HepG2 (cell line): Measurements from ENCODE around the gene TARDBP. TPM values are rescaled to one million over a fixed set of nuclear protein-coding genes. Genes with fewer than 3 reads are reported as not detected.
A peak's percentile ranks its signal among the peaks of the same experiment; 100 is the strongest.

Experiments used
- BRCA1 ChIP-seq: sonication (generic); formaldehyde crosslinking; IDR thresholded peaks from 2 replicates; pipeline ENCODE4 v1.4.0; 2020; ENCODE audit warnings: missing genetic modification reagents
- ERF ChIP-seq: IDR thresholded peaks from 2 replicates; pipeline ENCODE4 v1.6.1; 2018; ENCODE audit warnings: missing biosample characterization, missing genetic modification reagents
- IRX3 ChIP-seq: sonication (generic); formaldehyde crosslinking; IDR thresholded peaks from 2 replicates; pipeline ENCODE4 v1.8.1; 2023; ENCODE audit warnings: mild to moderate bottlenecking, low read depth, missing genetic modification reagents, borderline replicate concordance
- KLF6 ChIP-seq: IDR thresholded peaks from 2 replicates; pipeline ENCODE4 v1.8.0; 2016; ENCODE audit warnings: missing biosample characterization, missing genetic modification reagents
- NAIF1 ChIP-seq: sonication (generic); formaldehyde crosslinking; IDR thresholded peaks from 2 replicates; pipeline ENCODE4 v1.5.0; 2020; ENCODE audit warnings: mild to moderate bottlenecking, missing genetic modification reagents, borderline replicate concordance
- PHF8 ChIP-seq: sonication (generic); formaldehyde crosslinking; IDR thresholded peaks from 2 replicates; pipeline ENCODE4 v1.5.0; 2020; ENCODE audit warnings: missing genetic modification reagents
- RBM39 ChIP-seq: fragments of 200-400 bp; formaldehyde crosslinking; IDR thresholded peaks from one replicate; pipeline ENCODE4 v1.6.1; 2018; ENCODE audit warnings: antibody characterized with exemption, mild to moderate bottlenecking, low read depth, low read length; ENCODE audit not compliant: poor library complexity, severe bottlenecking
- STAG1 ChIP-seq: sonication (generic); formaldehyde crosslinking; IDR thresholded peaks from 2 replicates; pipeline ENCODE4 v1.4.0; 2020; ENCODE audit warnings: missing genetic modification reagents
- ZBTB40 ChIP-seq, 2 experiments: fragments of 450-650 bp in 1 of 2; sonication (generic) in 1 of 2; formaldehyde crosslinking in 1 of 2; IDR thresholded peaks; 2 replicates each; pipeline versions ENCODE4 v1.6.1 to v1.8.0; 2016 to 2022; ENCODE audit warnings: antibody characterized with exemption in 1 of 2, mild to moderate bottlenecking in 1 of 2, missing genetic modification reagents in 1 of 2
- ZNF143 ChIP-seq: sonication (generic); formaldehyde crosslinking; IDR thresholded peaks from 2 replicates; pipeline ENCODE4 v1.4.0; 2020; ENCODE audit warnings: missing genetic modification reagents
- ZNF230 ChIP-seq: sonication (generic); formaldehyde crosslinking; IDR thresholded peaks from 2 replicates; pipeline ENCODE4 v1.4.0; 2020; ENCODE audit warnings: mild to moderate bottlenecking, missing genetic modification reagents
- ZNF552 ChIP-seq: sonication (generic); formaldehyde crosslinking; IDR thresholded peaks from 2 replicates; pipeline ENCODE4 v1.9.0; 2022; ENCODE audit warnings: missing genetic modification reagents, mild to moderate bottlenecking, borderline replicate concordance
- ZNF775 ChIP-seq: sonication (generic); formaldehyde crosslinking; IDR thresholded peaks from 2 replicates; pipeline ENCODE4 v1.4.0; 2020; ENCODE audit warnings: missing genetic modification reagents, mild to moderate bottlenecking, moderate library complexity, borderline replicate concordance
- ZNF776 ChIP-seq: sonication (generic); formaldehyde crosslinking; IDR thresholded peaks from 2 replicates; pipeline ENCODE4 v1.4.0; 2020; ENCODE audit warnings: mild to moderate bottlenecking, missing genetic modification reagents
- polyA plus RNA-seq, 8 experiments: library from polyadenylated mRNA; depleted of rRNA in 3 of 8; stranded (reverse) in 7 of 8; unstranded in 1 of 8; fragments of >200 nt; fragmentation: Illumina TruSeq in 4 of 8; extraction: Trizol in 4 of 8; gene quantifications; 2 replicates each; pipeline versions ENCODE4 v1.2.1 to v1.2.3, GENCODE V29; 2011 to 2016; ENCODE audit warnings: low read depth in 4 of 8, missing spikeins in 1 of 8, mixed read lengths in 1 of 8; ENCODE audit not compliant: insufficient read depth in 1 of 8
- total RNA-seq, 5 experiments: library from RNA; depleted of rRNA; stranded (reverse); fragments of >200 nt; fragmentation: Illumina TruSeq; extraction: Trizol; gene quantifications; 2 replicates each; pipeline ENCODE4 v1.2.3, GENCODE V29; 2016; ENCODE audit warnings: low read depth in 1 of 5
- TF ChIP-seq, protein P1 (sequence below): sonication (generic); formaldehyde crosslinking; IDR thresholded peaks from 2 replicates; pipeline ENCODE4 v1.4.0; 2020; ENCODE audit warnings: missing genetic modification reagents
- TF ChIP-seq, protein P2 (sequence below): sonication (generic); formaldehyde crosslinking; conservative IDR thresholded peaks from 2 replicates; pipeline ENCODE4 v1.4.0; 2020; ENCODE audit warnings: missing genetic modification reagents

The TARDBP gene
- total and polyA plus RNA-seq, 2 of the 13 experiments (the other 11 are each of a cell fraction or from before 2014, with no cell fraction given) = 62.4 to 93.0 TPM

DNA sequence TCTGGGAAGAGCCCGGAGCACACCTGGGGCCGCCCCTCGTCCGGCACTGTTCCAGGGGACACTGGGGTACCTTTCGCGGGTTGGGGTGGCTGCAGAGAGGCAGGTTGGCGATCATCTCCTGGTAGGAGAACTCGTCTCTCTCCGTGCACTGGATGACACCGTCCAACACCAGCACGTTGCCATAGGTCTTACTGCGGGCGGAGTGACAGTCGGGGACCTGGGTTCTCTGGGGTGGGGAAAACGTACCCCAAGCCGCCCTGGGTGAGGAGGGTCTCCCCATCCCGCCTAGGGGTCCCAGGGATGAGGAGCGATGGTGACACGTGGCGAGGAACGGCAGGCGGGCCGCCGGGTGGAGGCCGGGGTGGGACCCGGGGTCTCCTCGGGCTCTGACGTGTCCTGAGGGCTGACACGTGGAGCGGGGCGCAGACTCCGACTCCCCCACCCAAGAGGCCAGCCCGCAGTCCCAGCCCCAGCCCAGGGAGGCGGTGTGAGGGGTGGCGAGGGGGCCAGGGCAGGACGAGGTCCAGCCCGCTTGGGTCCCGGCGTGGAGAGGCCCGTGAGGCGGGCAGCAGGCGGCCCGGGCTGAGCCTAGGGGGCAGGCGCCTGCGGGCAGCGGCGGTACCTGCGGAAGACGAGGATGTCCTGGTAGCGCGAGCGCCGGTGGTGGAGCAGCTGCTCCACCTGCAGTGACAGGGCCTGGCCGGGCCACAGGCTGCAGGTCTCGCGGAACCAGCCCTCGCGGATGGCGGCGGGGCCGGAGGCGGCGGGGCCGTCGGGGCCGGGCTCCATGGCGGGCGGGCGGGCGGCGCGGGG is 46.9 kb downstream of the TARDBP start (continued):
- TF ChIP-seq, protein P1, sequence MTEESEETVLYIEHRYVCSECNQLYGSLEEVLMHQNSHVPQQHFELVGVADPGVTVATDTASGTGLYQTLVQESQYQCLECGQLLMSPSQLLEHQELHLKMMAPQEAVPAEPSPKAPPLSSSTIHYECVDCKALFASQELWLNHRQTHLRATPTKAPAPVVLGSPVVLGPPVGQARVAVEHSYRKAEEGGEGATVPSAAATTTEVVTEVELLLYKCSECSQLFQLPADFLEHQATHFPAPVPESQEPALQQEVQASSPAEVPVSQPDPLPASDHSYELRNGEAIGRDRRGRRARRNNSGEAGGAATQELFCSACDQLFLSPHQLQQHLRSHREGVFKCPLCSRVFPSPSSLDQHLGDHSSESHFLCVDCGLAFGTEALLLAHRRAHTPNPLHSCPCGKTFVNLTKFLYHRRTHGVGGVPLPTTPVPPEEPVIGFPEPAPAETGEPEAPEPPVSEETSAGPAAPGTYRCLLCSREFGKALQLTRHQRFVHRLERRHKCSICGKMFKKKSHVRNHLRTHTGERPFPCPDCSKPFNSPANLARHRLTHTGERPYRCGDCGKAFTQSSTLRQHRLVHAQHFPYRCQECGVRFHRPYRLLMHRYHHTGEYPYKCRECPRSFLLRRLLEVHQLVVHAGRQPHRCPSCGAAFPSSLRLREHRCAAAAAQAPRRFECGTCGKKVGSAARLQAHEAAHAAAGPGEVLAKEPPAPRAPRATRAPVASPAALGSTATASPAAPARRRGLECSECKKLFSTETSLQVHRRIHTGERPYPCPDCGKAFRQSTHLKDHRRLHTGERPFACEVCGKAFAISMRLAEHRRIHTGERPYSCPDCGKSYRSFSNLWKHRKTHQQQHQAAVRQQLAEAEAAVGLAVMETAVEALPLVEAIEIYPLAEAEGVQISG = no peak; the same call in none of the 2 replicates
- TF ChIP-seq ZNF552 (CRISPR knock-in tag) (no peak), ZNF776 (no peak), ZNF230 (CRISPR knock-in tag) (no peak), BRCA1 (CRISPR knock-in tag) (no peak), STAG1 (CRISPR knock-in tag) (no peak), NAIF1 (CRISPR knock-in tag) (no peak), KLF6 (peak; percentile 55; the same call in 1 of the 2 replicates), ZNF143 (CRISPR knock-in tag) (peak; percentile 22; the same call in 1 of the 2 replicates), ZNF775 (CRISPR knock-in tag) (no peak), ZBTB40 (IDR thresholded peaks at IDR 0.05) (no peak), ZBTB40 (CRISPR knock-in tag; IDR thresholded peaks at IDR 0.05) (no peak), ERF (no peak), RBM39 (no peak), IRX3 (CRISPR knock-in tag) (no peak), PHF8 (CRISPR knock-in tag) (peak; percentile 18; the same call in 1 of the 2 replicates)
- TF ChIP-seq, protein P2, sequence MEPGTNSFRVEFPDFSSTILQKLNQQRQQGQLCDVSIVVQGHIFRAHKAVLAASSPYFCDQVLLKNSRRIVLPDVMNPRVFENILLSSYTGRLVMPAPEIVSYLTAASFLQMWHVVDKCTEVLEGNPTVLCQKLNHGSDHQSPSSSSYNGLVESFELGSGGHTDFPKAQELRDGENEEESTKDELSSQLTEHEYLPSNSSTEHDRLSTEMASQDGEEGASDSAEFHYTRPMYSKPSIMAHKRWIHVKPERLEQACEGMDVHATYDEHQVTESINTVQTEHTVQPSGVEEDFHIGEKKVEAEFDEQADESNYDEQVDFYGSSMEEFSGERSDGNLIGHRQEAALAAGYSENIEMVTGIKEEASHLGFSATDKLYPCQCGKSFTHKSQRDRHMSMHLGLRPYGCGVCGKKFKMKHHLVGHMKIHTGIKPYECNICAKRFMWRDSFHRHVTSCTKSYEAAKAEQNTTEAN (CRISPR knock-in tag) = no peak
